Epidermal melanocyte (primary cell): ENCODE data around the gene ADAR.
A peak's percentile ranks its signal among the peaks of the same experiment; 100 is the strongest.

Experiments used
- DNase-seq: peaks from one replicate; pipeline ENCODE4 v3.0.0; 2011; ENCODE audit warnings: low spot score; ENCODE audit not compliant: insufficient read length

Gene ADAR

GRCh38 chr1:154559466-154560044 is 48.4 kb downstream of the ADAR start:
- DNase-seq = peak; percentile 73

- DNase-seq = peak; percentile 86
These were observed 49.1 kb downstream of the ADAR start for GRCh38 chr1:154558720-154559465.

- DNase-seq = no peak
These were observed 49.9 kb downstream of the ADAR start, which contains the start of gene UBE2Q1 for GRCh38 chr1:154557939-154558719. Gene UBE2Q1, minus strand, starts transcription at chr1:154558662. Its CDS starts 109 bp downstream, at chr1:154558553.

- no peak for DNase-seq
These were observed 50.6 kb downstream of the ADAR start for GRCh38 chr1:154557248-154557938.

- DNase-seq = no peak
These were observed 51.6 kb downstream of the ADAR start for GRCh38 chr1:154556422-154556821.

GRCh38 chr1:154553056-154554030 is 54.6 kb downstream of the ADAR start:
- no peak for DNase-seq

- DNase-seq = no peak
These were observed 56.0 kb downstream of the ADAR start for GRCh38 chr1:154552036-154552435.

- DNase-seq = no peak
These were observed 56.5 kb downstream of the ADAR start for GRCh38 chr1:154551474-154551873.

- DNase-seq = no peak
These were observed 57.3 kb downstream of the ADAR start for GRCh38 chr1:154550657-154551056.

- DNase-seq = no peak
These were observed 57.9 kb downstream of the ADAR start for GRCh38 chr1:154550070-154550469.

- no peak for DNase-seq
These were observed 58.7 kb downstream of the ADAR start for GRCh38 chr1:154549202-154549770.

GRCh38 chr1:154548028-154548427 is 60.0 kb downstream of the ADAR start:
- DNase-seq = no peak

GRCh38 chr1:154547105-154547732 is 60.8 kb downstream of the ADAR start:
- no peak for DNase-seq

- DNase-seq = peak; percentile 73
These were observed 61.5 kb downstream of the ADAR start for GRCh38 chr1:154546264-154547063.

GRCh38 chr1:154541231-154541630 is 66.8 kb downstream of the ADAR start:
- DNase-seq = no peak

GRCh38 chr1:154539486-154540483 is 68.2 kb downstream of the ADAR start:
- no peak for DNase-seq

- peak; percentile 70 for DNase-seq
These were observed 71.4 kb downstream of the ADAR start for GRCh38 chr1:154536570-154536969.
